Caki2 (cell line): ENCODE measurements around the gene GRM7. TPM values are rescaled to one million over a fixed set of nuclear protein-coding genes. Genes with fewer than 3 reads are reported as not detected.

ENCODE experiments used
- DNase-seq: peaks from one replicate; pipeline ENCODE4 v3.0.0-alpha.2; 2015; ENCODE audit warnings: low read depth
- in situ Hi-C: cut with HindIII; loops from 2 replicates; pipeline ENCODE4 v1.10.0; 2016; ENCODE audit warnings: low sequenced_read_pairs, low pct_unique_long_range_greater_than_20kb, mixed read lengths
- total RNA-seq: library from RNA; depleted of rRNA; stranded (reverse); fragments of >200 nt; shearing (Covaris generic); gene quantifications from 2 replicates; pipeline ENCODE4 v1.2.3, GENCODE V29; 2014; ENCODE audit warnings: low replicate concordance

The GRM7 gene
- total RNA-seq, 1 experiment from 2014 or later = not detected

DNA sequence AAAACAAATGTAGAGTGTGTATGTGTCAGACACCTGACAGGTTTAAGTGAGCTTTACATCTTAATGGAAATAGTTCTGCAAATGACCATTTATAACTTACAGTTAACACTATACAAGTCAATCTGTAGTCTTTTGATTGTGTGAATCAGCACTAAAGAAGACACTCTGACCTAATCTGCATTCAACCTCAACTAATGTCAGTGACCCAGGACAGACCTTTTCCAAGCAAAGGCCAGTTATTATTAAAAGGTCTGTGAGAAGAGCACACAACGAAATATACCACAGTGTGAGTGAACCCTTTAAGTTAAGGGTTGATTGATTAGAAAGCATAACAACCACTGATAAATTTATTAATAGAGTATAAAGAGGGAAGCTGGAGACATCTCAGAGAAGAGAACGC is 878.8 kb downstream of the GRM7 start:
- in situ Hi-C loops = no loop called here
- no peak for DNase-seq

DNA sequence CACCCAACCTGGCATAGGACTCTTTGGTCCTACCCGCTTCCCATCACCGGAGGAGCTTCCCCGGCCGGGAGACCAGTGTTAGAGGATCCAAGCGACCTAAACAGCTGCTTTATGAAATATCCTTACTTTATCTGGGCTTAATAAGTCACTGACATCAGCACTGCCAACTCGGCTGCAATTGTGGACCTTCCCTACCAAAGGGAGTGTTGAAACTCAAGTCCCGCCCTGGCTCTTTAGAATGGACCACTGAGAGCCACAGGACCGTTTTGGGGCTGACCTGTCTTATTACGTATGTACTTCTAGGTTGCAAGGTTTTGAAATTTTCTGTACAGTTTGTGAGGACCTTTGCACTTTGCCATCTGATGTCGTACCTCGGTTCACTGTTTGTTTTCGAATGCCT is 879.5 kb downstream of the GRM7 start:
- no peak for DNase-seq
- in situ Hi-C loops = no loop called here

DNA sequence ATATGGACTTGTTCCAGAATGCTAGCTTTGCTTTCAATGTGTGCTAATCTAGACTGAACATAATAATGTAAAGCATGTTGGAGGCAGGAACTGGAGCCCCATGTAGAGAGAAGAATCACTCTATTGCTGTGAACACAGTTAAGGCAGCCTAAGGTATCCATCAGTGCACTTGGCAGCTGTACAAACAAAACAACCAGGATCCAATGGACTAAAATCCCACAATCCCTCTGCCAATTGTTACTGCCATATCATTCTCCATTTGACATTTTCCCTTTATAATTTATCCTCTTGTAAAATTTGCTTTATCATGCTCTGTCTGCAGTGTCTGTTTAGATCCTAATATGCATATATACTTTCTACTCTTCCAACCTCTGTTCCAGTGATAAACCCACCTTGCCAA is 883.9 kb downstream of the GRM7 start:
- peak; percentile 32 for DNase-seq
- in situ Hi-C loops = no loop called here

DNA sequence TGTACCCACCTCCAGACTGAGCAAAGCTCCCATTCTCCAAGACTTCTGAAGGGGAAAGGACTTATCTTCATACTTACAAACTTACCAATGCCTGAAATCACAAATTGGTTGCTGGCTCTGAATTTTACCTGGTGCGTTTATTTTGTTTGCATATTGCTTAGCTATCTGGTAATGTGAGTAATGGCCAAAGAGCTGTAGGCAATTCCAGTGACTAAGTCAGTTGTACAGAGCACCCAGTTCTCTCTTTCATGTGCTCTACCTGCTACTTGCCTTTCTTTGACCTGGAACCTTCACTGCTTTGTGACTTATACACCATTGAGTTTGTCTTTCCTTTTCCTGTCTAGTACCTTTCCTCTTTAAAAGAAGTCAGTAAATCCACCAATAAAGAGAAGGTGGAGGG is 884.8 kb downstream of the GRM7 start:
- DNase-seq = no peak
- in situ Hi-C loops = no loop called here

DNA sequence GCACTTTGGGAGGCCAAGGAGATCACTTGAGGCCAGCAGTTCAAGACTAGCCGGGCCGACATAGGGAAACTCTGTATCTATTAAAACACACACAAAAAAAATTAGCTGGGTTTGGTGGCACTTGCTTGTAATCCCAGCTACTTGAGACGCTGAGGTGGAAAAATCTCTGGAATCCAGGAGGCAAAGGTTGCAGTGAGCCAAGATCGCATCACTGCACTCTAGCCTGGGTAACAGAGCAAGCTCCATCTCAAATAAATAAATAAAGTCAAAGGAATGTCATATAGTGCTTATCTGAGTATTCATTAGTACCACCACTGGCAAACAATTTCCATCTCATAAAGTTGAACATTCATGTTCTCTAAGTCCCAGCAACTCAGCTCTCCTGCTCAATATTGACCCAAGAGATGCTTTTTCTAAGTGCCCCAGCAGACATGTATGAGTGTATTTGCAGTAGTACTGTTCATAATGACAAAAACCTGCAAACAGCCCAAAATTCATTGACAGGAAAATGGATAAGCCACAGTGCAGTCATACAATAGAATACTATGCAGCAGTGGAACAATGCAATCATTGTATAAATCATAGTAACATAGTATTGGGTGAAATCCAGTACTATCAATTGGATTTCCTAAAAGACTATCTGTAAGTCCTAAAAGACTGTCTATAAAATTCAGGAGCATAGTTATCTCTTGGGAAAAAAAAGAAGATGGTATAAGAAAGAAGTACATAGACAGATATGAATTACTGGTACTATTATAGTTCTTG is 889.2 kb downstream of the GRM7 start:
- DNase-seq = peak; percentile 62
- in situ Hi-C loops = no loop called here

DNA sequence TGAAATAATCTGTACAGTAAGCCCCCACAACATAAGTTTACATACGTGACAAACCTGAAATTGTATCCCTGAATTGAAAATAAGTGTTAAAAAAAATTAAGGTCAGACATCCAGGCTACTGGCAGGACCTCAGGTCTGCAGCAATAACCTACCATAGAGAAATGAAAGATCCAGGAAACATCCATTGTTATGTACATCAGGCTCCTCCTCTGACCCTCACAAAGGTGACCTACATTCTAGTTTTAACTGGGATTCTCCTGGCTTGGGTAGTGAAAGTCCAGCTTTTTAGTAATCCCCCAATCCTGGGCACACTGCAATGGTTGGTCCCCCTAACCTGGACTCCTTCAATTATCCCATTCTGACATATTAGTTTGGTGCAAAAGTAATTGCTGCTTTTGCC is 891.1 kb downstream of the GRM7 start:
- DNase-seq = no peak
- in situ Hi-C loops = no loop called here

DNA sequence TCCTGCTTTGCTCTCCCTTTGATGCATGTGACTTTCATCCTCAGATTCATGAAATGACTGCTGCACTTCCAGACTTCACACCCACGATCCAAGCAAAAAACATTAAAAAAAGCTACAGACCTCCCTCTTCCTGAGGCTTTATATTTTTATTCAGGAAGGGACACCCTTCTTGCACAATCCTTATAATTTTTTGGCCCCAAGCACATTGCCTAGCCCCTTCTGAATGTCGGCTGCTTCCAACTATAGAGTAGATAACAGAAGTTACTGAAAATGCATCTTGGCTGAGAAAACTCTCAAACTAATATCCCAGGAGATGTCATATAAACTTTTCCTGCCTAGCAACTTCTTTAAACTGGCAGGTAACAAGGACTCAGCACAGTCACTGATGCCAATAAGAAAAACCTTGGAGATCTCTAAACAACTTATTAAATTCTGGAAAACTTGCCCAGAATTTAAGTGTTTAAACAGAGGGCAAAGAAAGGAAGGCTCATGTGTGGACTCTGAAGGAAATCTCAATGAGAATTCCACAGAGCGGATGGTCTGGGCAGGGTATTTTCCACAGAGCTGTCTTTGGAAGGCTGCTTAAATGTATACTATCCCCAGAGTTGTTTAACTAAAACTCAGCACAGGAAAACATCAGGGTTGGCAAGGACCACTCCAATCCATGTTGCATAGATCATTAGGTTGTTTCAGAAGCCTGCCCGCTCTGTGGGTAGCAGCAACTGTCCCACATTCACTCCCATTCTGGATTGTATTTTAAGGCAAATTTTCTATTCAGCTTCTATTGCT is 893.9 kb downstream of the GRM7 start:
- no peak for DNase-seq
- in situ Hi-C loops = no loop called here

DNA sequence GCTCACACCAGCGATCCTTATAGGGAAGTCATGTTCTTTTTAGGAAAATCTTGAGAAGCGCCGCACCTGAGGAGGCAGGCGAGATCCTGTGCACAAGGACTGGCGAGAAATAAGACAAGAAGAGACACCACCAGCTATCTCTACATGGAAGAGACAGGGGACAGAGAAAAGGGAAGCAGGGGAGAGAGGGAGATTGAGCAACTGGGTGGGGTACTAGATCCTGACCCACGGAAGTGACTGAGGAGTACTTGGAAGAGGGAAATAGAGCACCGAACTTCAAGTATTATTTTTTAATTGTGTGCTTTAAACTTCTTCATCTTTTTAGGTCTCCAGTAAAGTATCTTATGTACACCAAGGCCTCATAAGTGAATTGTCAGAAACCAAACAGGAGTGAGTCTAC is 898.7 kb downstream of the GRM7 start:
- in situ Hi-C loops = no loop called here
- no peak for DNase-seq

DNA sequence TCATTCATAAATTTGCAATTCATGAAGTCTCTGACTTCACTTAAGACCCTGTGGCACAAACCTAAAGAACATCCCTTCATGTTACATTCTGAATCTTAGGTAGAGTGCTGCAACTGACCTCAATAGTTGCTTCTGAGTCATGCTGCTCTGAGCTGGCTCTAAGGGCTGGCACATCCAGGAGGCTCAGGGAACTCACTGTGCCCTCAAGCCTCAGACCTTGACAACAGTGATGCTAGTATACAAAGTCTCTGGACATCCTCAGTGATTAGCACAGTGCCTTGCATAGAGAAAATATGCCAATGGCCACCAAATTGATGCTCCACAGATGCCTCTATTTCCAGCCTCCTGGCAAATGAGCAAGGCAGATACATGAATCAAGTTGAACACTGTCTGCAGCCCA is 899.8 kb downstream of the GRM7 start:
- no peak for DNase-seq
- in situ Hi-C loops = no loop called here

DNA sequence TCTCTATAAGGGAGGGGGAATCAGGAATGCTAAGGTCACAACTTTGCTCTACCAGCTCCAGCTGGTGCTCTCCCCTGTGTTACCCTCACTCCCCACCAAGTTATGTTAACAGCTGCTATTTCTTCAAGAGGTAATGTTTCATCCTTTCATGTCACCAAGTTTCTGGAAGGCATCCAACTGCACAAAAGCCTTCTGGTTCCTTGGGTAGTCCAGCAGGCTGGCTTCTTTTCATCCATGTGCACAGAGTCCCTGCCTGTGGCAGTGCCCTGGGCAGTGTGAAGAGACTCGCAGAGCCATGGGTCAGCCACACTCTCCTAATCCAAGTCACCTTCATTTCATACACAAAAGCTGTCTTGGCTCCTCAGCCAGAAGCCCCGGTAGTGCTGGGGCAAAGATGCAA is 903.2 kb downstream of the GRM7 start:
- in situ Hi-C loops = no loop called here

DNA sequence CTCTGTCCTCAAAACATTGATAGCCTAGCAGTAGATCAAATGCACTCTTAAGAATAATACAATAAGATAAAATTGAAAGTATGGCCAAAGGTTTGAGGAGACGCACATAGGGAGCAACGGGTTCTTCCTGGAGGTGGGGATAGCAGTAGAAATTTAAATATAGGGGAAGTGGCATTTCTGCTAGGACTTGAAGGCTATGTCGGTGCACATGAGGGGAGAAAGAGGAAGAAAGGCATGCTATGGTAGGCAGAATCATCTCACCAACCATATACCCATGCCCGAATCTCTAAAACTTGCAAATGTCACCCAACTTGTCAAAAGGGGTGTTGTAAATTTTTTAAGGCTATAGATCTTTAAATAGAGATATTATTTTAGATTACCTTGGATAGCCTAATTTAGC is 905.6 kb downstream of the GRM7 start:
- DNase-seq = no peak
- in situ Hi-C loops = no loop called here

More for the DNA sequence above, 903.2 kb downstream of the GRM7 start:
- DNase-seq = no peak

DNA sequence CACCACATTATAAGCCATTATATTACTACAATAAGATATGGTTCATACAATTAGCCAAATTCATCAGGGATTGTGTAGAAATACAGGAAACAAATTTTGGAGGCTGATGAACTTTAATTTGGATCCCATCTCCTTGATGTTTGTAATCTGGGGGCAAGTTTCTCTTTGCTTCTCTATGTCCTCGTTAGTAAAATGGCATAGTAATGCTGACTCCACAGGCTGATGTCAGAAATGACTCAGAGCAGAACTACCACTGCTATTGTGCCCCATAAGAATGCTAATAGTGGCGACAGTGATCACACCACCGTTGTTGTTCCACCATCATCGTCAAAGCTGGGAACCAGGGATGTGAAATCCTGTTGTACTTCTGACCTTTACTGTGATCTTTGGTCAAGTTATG is 918.4 kb downstream of the GRM7 start:
- in situ Hi-C loops = no loop called here
- peak; percentile 42 for DNase-seq

DNA sequence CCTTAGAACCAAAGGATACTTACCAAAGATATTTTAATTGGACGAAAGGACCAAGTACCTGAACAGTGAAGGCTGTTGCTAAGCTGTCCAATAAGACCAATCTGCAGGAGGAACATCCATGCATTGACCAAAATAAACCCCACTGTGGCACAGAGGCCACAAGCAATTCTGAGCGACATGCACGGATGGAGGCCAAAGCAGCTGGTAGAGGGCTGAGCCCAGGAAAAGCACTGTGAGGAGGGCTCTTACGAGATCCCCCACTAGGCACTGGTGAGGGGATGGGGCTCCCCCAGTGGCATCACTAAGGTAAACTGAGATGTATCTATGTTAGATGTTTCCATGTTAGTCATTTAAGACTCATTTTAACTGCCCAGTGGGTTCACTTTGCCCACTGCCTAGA is 920.5 kb downstream of the GRM7 start:
- no peak for DNase-seq
- in situ Hi-C loops = no loop called here

DNA sequence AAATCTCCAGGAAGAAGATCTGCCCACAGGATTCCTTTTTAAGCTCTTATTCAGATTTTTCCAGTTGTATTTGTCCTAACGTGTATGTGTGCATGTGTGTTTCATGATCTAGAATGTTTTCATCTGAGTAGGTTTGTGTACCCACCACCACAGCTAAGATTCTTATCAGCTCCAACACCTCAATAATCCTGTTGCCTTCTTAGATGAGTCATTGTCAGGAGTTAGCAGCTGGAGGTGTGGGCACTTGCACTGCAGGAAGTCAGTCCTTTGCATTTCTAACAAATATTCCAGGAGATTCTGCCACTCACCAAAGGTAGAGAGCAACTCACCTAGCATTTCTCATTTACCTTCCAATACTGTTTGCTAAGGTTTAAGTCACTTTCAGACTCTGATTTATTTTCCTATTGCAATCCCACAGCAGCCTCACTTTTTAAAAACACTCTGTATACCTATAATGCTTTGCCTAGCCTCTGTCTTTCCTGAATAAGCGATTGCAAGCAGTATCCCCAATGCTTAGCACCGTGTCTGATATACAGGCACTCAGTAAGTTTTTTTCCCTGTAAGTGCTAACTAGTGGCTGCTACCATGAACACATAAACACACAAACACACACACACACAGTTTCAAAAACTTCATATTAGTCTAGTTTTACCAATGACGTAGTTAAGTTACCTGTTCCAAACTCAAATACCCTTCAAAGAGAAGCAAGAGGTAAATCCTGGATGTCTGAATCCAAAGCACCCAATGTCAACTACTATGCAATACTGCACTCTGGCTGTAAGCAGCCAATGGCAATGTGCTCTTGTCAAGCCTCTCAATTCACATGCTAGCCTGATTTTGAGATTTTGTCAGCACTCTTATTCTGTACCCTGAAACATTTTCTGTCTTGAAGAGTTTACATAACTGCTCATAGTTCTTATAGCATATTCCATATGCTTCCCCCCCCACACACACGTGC is 927.2 kb downstream of the GRM7 start:
- peak; percentile 41 for DNase-seq
- in situ Hi-C loops = no loop called here

DNA sequence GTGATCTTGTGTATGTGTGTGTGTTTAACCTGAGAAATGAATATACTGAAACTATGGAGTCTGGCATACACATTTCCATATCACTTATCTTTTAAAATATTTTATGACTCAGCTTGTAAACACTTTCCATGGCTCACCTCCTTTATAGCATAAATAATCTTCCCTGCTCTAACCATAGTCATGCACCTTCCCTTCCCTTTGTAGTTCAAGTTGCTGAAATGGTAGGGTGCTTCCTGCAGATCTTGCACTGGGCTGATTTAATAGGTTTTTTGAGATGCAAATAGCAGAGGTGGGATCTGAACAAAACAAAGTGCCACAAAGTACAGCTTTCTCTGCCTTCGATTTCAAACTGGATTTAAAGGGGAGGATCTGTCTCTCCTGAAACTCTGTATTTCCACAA is 928.0 kb downstream of the GRM7 start:
- DNase-seq = peak; percentile 4
- in situ Hi-C loops = no loop called here

DNA sequence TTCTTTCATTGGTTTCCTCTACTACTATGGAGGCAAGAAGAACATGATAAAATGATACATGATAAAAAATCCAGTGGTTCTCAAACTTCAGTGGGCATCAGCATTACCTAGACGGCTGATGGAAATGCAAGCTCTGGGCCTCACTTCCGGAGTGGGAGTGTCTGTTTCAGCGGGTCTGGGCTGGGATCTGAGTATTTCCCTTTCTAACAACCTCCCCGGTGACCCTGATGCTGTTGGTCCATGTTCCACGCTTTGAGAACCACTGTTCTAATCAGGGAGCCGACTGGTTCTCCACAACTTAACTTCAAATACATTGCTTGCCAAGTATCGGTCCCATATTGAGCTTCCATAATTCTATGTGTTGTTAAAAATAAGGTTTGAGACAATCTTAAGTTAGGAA is 928.4 kb downstream of the GRM7 start:
- in situ Hi-C loops = no loop called here
- DNase-seq = no peak

DNA sequence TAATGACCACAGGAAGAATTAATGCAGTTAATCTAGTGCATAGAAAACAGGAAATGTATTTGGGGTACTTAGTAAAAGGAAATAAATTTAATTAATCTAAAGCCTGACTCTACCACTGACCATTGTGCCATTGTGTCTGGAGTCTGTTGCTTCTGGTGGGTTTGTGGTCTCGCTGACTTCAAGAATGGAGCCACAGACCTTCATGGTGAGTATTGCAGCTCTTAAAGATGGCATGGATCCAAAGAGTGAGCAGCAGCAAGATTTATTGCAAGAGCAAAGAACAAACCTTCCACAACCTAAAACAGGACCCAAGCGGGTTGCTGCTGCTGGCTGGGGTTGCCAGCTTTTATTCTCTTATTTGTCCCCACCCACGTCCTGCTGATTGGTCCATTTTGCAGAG is 929.2 kb downstream of the GRM7 start:
- no peak for DNase-seq
- in situ Hi-C loops = no loop called here
